ENCODE results near the gene PSMB2.
"Not testable (repeated sequence)": the region's sequence is repeated elsewhere in the genome, so short reads cannot be mapped to it uniquely, and the experiment has no call there.

PSMB2 gene
- long read RNA-seq, transcript PSMB2-201 (6 exons, 2,701 nt), result major isoform, 112 of 134 reads
- long read RNA-seq, partial matches to known transcripts, result 1 of 134 reads
- long read RNA-seq, other reads (novel, unspliced or antisense), result 21 of 134 reads

GRCh38 chr1:35641233-35641866 lies at the start of gene PSMB2:
TSS of gene PSMB2 (minus strand) at chr1:35641526. CDS start at chr1:35641432, 94 bp downstream.
- peak within 1 kb of the TSS; percentile 90 for H3K27ac ChIP-seq (replicated peaks)
- no peaks in the 10 kb centered on the region for H3K27me3 ChIP-seq (ENCODE audit: insufficient read depth, poor library complexity, severe bottlenecking)
- TF ChIP-seq SPI1 (IDR thresholded peaks at IDR 0.05; ENCODE audit: borderline replicate concordance, low read depth) (no peak), REST (IDR thresholded peaks at IDR 0.05; ENCODE audit: insufficient replicate concordance, low read depth) (peak; percentile 48), POLR2AphosphoS5 (IDR thresholded peaks at IDR 0.05; ENCODE audit: low read depth) (peak; percentile 95)
- H3K4me3 ChIP-seq (replicated peaks; ENCODE audit: insufficient read depth, low read length), result peak within 1 kb of the TSS; percentile 89
- DNase-seq (ENCODE audit: low read depth in 1 of 2, low spot score in 1 of 2), result peak; percentile 96 to 97

GRCh38 chr1:35691080-35691479 lies 49.8 kb upstream of the PSMB2 start:
- Histone ChIP-seq H3K4me3 (replicated peaks; ENCODE audit: insufficient read depth, low read length) (no peak overlapping the region), H3K27me3 (ENCODE audit: insufficient read depth, poor library complexity, severe bottlenecking) (peaks cover 1% of the 10 kb centered on the region), H3K27ac (replicated peaks) (no peak overlapping the region)
- DNase-seq (ENCODE audit: low read depth in 1 of 2, low spot score in 1 of 2), result no peak
- TF ChIP-seq SPI1 (IDR thresholded peaks at IDR 0.05; ENCODE audit: borderline replicate concordance, low read depth) (no peak), POLR2AphosphoS5 (IDR thresholded peaks at IDR 0.05; ENCODE audit: low read depth) (no peak), CTCF (IDR thresholded peaks at IDR 0.05; ENCODE audit: insufficient read depth, low read length) (no peak), REST (IDR thresholded peaks at IDR 0.05; ENCODE audit: insufficient replicate concordance, low read depth) (no peak), GABPA (IDR thresholded peaks at IDR 0.05; ENCODE audit: low read depth) (no peak)

- H3K27ac ChIP-seq (replicated peaks), result not testable (repeated sequence)
Observed at GRCh38 chr1:35690103-35690502, 48.8 kb upstream of the PSMB2 start.

GRCh38 chr1:35688161-35688560 lies 46.8 kb upstream of the PSMB2 start:
- TF ChIP-seq CTCF (IDR thresholded peaks at IDR 0.05; ENCODE audit: insufficient read depth, low read length), result no peak
- no peak for TF ChIP-seq REST (IDR thresholded peaks at IDR 0.05; ENCODE audit: insufficient replicate concordance, low read depth)
- TF ChIP-seq GABPA (IDR thresholded peaks at IDR 0.05; ENCODE audit: low read depth), result no peak
- no peak for TF ChIP-seq POLR2AphosphoS5 (IDR thresholded peaks at IDR 0.05; ENCODE audit: low read depth)
- no peak for TF ChIP-seq SPI1 (IDR thresholded peaks at IDR 0.05; ENCODE audit: borderline replicate concordance, low read depth)
- DNase-seq (ENCODE audit: low read depth in 1 of 2, low spot score in 1 of 2), result no peak
- H3K27me3 ChIP-seq (ENCODE audit: insufficient read depth, poor library complexity, severe bottlenecking), result peaks cover 2% of the 10 kb centered on the region
- H3K4me3 ChIP-seq (replicated peaks; ENCODE audit: insufficient read depth, low read length), result no peak overlapping the region
- H3K27ac ChIP-seq (replicated peaks), result no peak overlapping the region

More at GRCh38 chr1:35690103-35690502, 48.8 kb upstream of the PSMB2 start:
- DNase-seq (ENCODE audit: low read depth in 1 of 2, low spot score in 1 of 2); H3K4me3 ChIP-seq (replicated peaks; ENCODE audit: insufficient read depth, low read length); H3K27me3 ChIP-seq (ENCODE audit: insufficient read depth, poor library complexity, severe bottlenecking): not testable (repeated sequence)

Data from HL-60 (cell line).